ENCODE measurements around the gene STX1B. TPM values are rescaled to one million over a fixed set of nuclear protein-coding genes. Genes with fewer than 3 reads are reported as not detected.
A peak's percentile ranks its signal among the peaks of the same experiment; 100 is the strongest.

The STX1B gene
- total RNA-seq, 1 donor from 2014 or later: 14.1 TPM

GRCh38 chr16:30965436-30965835 is 45.0 kb downstream of the STX1B start:
- H3K9me3 Mint-ChIP-seq: no peaks in the 10 kb centered on the region
- H3K4me1 Mint-ChIP-seq: no peaks in the 10 kb centered on the region
- H3K27ac Mint-ChIP-seq (ENCODE audit: unreplicated experiment): no peak overlapping the region
- H3K4me3 Mint-ChIP-seq: no peak overlapping the region
- no peak for DNase-seq (ENCODE audit: low read depth, low spot score)
- H3K36me3 Mint-ChIP-seq (ENCODE audit: low read depth): peaks cover 14% of the 10 kb centered on the region
- H3K27me3 Mint-ChIP-seq (ENCODE audit: low read depth): no peaks in the 10 kb centered on the region
- TF ChIP-seq, protein P1, sequence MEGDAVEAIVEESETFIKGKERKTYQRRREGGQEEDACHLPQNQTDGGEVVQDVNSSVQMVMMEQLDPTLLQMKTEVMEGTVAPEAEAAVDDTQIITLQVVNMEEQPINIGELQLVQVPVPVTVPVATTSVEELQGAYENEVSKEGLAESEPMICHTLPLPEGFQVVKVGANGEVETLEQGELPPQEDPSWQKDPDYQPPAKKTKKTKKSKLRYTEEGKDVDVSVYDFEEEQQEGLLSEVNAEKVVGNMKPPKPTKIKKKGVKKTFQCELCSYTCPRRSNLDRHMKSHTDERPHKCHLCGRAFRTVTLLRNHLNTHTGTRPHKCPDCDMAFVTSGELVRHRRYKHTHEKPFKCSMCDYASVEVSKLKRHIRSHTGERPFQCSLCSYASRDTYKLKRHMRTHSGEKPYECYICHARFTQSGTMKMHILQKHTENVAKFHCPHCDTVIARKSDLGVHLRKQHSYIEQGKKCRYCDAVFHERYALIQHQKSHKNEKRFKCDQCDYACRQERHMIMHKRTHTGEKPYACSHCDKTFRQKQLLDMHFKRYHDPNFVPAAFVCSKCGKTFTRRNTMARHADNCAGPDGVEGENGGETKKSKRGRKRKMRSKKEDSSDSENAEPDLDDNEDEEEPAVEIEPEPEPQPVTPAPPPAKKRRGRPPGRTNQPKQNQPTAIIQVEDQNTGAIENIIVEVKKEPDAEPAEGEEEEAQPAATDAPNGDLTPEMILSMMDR (conservative IDR thresholded peaks at IDR 0.05): no peak

DNA sequence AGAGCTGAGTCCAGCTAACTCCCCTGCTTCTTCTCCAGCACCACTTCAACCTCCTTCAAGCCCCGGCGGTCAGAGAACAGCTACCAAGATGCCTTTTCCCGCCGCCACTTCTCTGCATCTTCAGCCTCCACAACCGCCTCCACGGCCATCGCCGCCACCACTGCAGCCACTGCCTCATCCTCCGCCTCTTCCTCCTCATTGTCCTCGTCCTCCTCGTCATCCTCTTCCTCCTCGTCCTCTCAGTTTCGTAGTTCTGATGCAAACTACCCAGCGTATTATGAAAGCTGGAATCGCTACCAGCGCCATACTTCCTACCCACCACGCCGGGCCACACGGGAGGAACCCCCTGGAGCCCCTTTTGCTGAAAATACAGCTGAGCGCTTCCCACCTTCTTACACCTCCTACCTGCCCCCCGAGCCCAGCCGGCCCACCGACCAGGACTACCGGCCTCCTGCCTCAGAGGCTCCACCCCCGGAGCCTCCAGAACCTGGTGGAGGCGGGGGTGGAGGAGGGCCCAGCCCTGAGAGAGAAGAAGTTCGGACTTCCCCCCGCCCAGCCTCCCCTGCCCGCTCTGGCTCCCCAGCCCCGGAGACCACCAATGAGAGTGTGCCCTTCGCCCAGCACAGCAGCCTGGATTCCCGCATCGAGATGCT is 45.7 kb downstream of the STX1B start:
- H3K27ac Mint-ChIP-seq (ENCODE audit: unreplicated experiment): no peak overlapping the region
- TF ChIP-seq, protein P1 (conservative IDR thresholded peaks at IDR 0.05): no peak
- no peak overlapping the region for H3K4me3 Mint-ChIP-seq
- peaks cover 22% of the 10 kb centered on the region for H3K36me3 Mint-ChIP-seq (ENCODE audit: low read depth)
- H3K4me1 Mint-ChIP-seq: peaks cover 6% of the 10 kb centered on the region
- H3K9me3 Mint-ChIP-seq: no peaks in the 10 kb centered on the region
- H3K27me3 Mint-ChIP-seq (ENCODE audit: low read depth): no peaks in the 10 kb centered on the region
- no peak for DNase-seq (ENCODE audit: low read depth, low spot score)

DNA sequence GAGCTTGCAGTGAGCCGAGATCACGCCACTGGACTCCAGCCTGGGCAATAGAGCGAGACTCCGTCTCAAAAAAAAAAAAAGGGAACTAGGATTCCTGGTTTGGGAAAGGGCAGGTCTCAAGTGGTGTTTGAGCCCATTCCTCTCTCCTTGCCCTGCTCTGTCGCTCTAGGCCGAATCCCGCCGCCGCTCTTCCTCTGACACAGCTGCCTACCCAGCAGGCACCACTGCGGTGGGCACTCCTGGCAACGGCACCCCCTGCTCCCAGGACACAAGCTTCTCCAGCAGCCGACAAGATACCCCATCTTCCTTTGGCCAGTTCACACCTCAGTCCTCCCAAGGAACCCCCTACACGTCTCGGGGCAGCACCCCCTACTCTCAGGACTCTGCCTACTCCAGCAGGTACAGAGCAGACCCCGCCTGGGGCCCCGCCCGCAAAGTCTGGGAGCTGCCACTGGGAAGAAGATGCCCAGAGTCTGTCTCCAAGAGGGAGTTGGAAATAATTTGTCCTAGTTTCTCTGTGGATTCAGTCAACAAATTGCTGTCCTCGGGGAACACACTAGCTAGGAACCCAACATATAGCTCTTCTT is 46.4 kb downstream of the STX1B start:
- Mint-ChIP-seq H3K4me1 (peaks cover 13% of the 10 kb centered on the region), H3K9me3 (no peaks in the 10 kb centered on the region), H3K36me3 (ENCODE audit: low read depth) (peaks cover 26% of the 10 kb centered on the region), H3K27me3 (ENCODE audit: low read depth) (no peaks in the 10 kb centered on the region), H3K4me3 (no peak overlapping the region), H3K27ac (ENCODE audit: unreplicated experiment) (no peak overlapping the region)
- TF ChIP-seq, protein P1 (conservative IDR thresholded peaks at IDR 0.05): no peak
- DNase-seq (ENCODE audit: low read depth, low spot score): no peak

DNA sequence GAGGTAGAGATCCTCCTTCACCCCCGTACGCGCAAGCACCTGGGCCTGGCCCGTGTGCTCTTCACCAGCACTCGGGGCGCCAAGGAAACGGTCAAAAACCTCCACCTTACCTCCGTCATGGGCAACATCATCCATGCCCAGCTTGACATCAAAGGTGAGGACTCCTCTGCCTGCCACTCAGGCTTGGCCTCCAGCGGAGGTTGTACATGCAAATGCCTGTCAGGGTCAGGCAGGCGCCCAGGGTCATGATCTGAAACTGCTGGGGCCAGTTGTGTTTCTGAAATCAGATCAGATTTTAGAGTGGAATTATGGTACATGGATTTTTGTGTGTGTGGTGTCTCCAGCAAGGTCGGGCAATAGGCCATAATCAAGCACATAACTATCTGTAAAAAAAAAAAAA is 49.1 kb downstream of the STX1B start:
- DNase-seq (ENCODE audit: low read depth, low spot score): no peak
- Mint-ChIP-seq H3K27me3 (ENCODE audit: low read depth) (peaks cover 5% of the 10 kb centered on the region), H3K4me3 (peak overlapping the region; percentile 78), H3K27ac (ENCODE audit: unreplicated experiment) (no peak overlapping the region), H3K4me1 (peaks cover 25% of the 10 kb centered on the region), H3K36me3 (ENCODE audit: low read depth) (peaks cover 21% of the 10 kb centered on the region), H3K9me3 (no peaks in the 10 kb centered on the region)
- TF ChIP-seq, protein P1 (conservative IDR thresholded peaks at IDR 0.05): no peak

DNA sequence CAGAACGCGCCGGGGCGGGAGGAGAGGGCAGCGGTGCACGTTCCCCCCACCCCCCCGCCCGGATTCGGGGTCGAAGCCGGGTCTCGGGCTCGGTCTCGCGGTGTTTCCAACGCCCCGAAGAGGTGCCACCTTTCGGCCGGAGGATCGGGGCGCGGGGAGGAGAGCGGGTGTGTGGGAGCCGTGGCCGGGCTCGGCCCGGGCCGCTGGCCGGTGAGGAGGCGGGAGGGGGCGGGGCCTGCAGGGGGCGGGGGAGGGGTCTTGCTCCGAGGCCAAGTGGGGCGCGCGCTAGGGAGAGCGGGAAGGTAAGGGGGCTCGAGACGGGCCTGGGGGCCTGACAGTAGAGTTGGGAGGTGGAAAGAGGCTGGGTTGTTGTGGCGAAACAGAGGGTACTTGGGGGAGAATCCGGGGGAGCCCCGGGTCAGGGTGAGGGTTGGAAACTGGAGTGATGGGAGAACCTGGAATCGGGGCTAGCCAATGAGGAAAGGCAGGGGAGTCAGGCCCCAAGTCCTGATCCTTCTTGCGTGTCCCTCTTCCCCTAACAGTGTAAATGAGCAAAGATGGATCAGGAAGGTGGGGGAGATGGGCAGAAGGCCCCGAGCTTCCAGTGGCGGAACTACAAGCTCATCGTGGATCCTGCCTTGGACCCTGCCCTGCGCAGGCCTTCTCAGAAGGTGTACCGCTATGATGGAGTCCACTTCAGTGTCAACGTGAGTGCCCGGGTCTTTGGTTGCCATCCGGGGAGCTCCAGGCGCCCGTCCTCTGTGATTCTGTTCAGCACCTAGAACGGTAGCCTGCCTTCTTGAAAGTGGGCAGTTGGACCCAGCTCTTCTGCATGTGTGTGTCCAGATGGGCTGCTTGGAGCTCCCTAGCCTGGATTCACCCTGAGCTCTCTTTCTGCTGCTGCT is 52.0 kb downstream of the STX1B start:
- H3K27me3 Mint-ChIP-seq (ENCODE audit: low read depth): peaks cover 8% of the 10 kb centered on the region
- DNase-seq (ENCODE audit: low read depth, low spot score): peak; percentile 50
- TF ChIP-seq, protein P1 (conservative IDR thresholded peaks at IDR 0.05): no peak
- H3K4me3 Mint-ChIP-seq: peak overlapping the region; percentile 93
- H3K27ac Mint-ChIP-seq (ENCODE audit: unreplicated experiment): peak overlapping the region; percentile 93
- no peaks in the 10 kb centered on the region for H3K9me3 Mint-ChIP-seq
- H3K36me3 Mint-ChIP-seq (ENCODE audit: low read depth): peaks cover 19% of the 10 kb centered on the region
- H3K4me1 Mint-ChIP-seq: peaks cover 31% of the 10 kb centered on the region

Data from neural crest cell (in vitro differentiated cells).